KBM-7 (cell line): ENCODE results near the gene DHCR24.
A peak's percentile ranks its signal among the peaks of the same experiment; 100 is the strongest.
"Not testable (repeated sequence)": the region's sequence is repeated elsewhere in the genome, so short reads cannot be mapped to it uniquely, and the experiment has no call there.

ENCODE experiments used
- DNase-seq: peaks from one replicate; pipeline ENCODE4 v3.0.0-alpha.2; 2015
- in situ Hi-C: fragments of 300-500 bp; cut with MboI; formaldehyde crosslinking; loops from 2 replicates; pipeline ENCODE4 v1.14.3; 2020; ENCODE audit warnings: low sequenced_read_pairs, low pct_unique_long_range_greater_than_20kb, mixed read lengths

Gene DHCR24

GRCh38 chr1:54889132-54889725 is 2.2 kb upstream of the DHCR24 start:
- in situ Hi-C loops, result no loop called here

GRCh38 chr1:54888080-54888733 is 1.2 kb upstream of the DHCR24 start:
- DNase-seq, result no peak
- in situ Hi-C loops, result no loop called here

More at GRCh38 chr1:54889132-54889725, 2.2 kb upstream of the DHCR24 start:
- no peak for DNase-seq

- DNase-seq, result peak; percentile 54
- in situ Hi-C loops, result no loop called here
These were observed 673 bp upstream of the DHCR24 start for GRCh38 chr1:54887665-54888071.

- in situ Hi-C loops, result no loop called here
- DNase-seq, result peak; percentile 29
These were observed 930 bp downstream of the DHCR24 start for GRCh38 chr1:54885807-54886723.

- in situ Hi-C loops, result no loop called here
- no peak for DNase-seq
These were observed 1.7 kb downstream of the DHCR24 start for GRCh38 chr1:54885237-54885679.

GRCh38 chr1:54884768-54885167 is 2.2 kb downstream of the DHCR24 start:
- in situ Hi-C loops, result no loop called here
- no peak for DNase-seq

- in situ Hi-C loops, result no loop called here
These were observed 2.8 kb downstream of the DHCR24 start for GRCh38 chr1:54884135-54884586.

GRCh38 chr1:54883349-54884102 is 3.5 kb downstream of the DHCR24 start:
- in situ Hi-C loops, result no loop called here
- DNase-seq, result no peak

More at GRCh38 chr1:54884135-54884586, 2.8 kb downstream of the DHCR24 start:
- no peak for DNase-seq

- in situ Hi-C loops, result no loop called here
These were observed 4.5 kb downstream of the DHCR24 start for GRCh38 chr1:54882519-54882918.

GRCh38 chr1:54881604-54882003 is 5.4 kb downstream of the DHCR24 start:
- DNase-seq, in situ Hi-C loops: not testable (repeated sequence)

More at GRCh38 chr1:54882519-54882918, 4.5 kb downstream of the DHCR24 start:
- DNase-seq, result no peak

- in situ Hi-C loops, result no loop called here
- no peak for DNase-seq
These were observed 7.1 kb downstream of the DHCR24 start for GRCh38 chr1:54879872-54880271.

- no peak for DNase-seq
- in situ Hi-C loops, result no loop called here
These were observed 10.2 kb downstream of the DHCR24 start for GRCh38 chr1:54876814-54877213.

- in situ Hi-C loops, result no loop called here
- no peak for DNase-seq
These were observed 12.0 kb downstream of the DHCR24 start for GRCh38 chr1:54875000-54875399.

GRCh38 chr1:54874079-54874830 is 12.7 kb downstream of the DHCR24 start:
- no peak for DNase-seq
- in situ Hi-C loops, result no loop called here

- in situ Hi-C loops, result no loop called here
- no peak for DNase-seq
These were observed 15.0 kb downstream of the DHCR24 start for GRCh38 chr1:54872036-54872331.

GRCh38 chr1:54871275-54872035 is 15.5 kb downstream of the DHCR24 start:
- DNase-seq, result no peak
- in situ Hi-C loops, result no loop called here

GRCh38 chr1:54870869-54871268 is 16.1 kb downstream of the DHCR24 start:
- DNase-seq, result no peak
- in situ Hi-C loops, result no loop called here
